CD4-positive, alpha-beta T cell treated with Interferon gamma for 1 hour (primary cell): ENCODE measurements around the gene POMT2.
"Not testable (repeated sequence)": the region's sequence is repeated elsewhere in the genome, so short reads cannot be mapped to it uniquely, and the experiment has no call there.

Experiments used
- DNase-seq: peaks from one replicate; pipeline ENCODE4 v3.0.0-alpha.2; 2020

The POMT2 gene

GRCh38 chr14:77323571-77323970 lies 2.9 kb upstream of the POMT2 start:
- DNase-seq = no peak

- DNase-seq = no peak
These were observed 2.3 kb upstream of the POMT2 start for GRCh38 chr14:77322951-77323350.

GRCh38 chr14:77322250-77322902 lies 1.7 kb upstream of the POMT2 start:
- DNase-seq = no peak

GRCh38 chr14:77319422-77319821 lies 1.3 kb downstream of the POMT2 start:
- DNase-seq = no peak

- DNase-seq = not testable (repeated sequence)
These were observed 1.9 kb downstream of the POMT2 start for GRCh38 chr14:77318756-77319155.

- no peak for DNase-seq
These were observed 2.6 kb downstream of the POMT2 start for GRCh38 chr14:77318006-77318553.

GRCh38 chr14:77316872-77317301 lies 3.8 kb downstream of the POMT2 start:
- no peak for DNase-seq

- no peak for DNase-seq
These were observed 4.5 kb downstream of the POMT2 start for GRCh38 chr14:77316195-77316505.

- no peak for DNase-seq
These were observed 5.9 kb downstream of the POMT2 start for GRCh38 chr14:77314539-77315457.

- no peak for DNase-seq
These were observed 6.6 kb downstream of the POMT2 start for GRCh38 chr14:77314043-77314442.

- DNase-seq = no peak
These were observed 7.3 kb downstream of the POMT2 start for GRCh38 chr14:77313371-77313770.

GRCh38 chr14:77311217-77311616 lies 9.5 kb downstream of the POMT2 start:
- no peak for DNase-seq

GRCh38 chr14:77310026-77310425 lies 10.7 kb downstream of the POMT2 start:
- DNase-seq = no peak

GRCh38 chr14:77309131-77309530 lies 11.6 kb downstream of the POMT2 start:
- no peak for DNase-seq

GRCh38 chr14:77306851-77307496 lies 13.7 kb downstream of the POMT2 start:
- no peak for DNase-seq

GRCh38 chr14:77306416-77306815 lies 14.3 kb downstream of the POMT2 start:
- no peak for DNase-seq

GRCh38 chr14:77305696-77306095 lies 15.0 kb downstream of the POMT2 start:
- no peak for DNase-seq

- no peak for DNase-seq
These were observed 17.1 kb downstream of the POMT2 start for GRCh38 chr14:77303417-77304156.

- DNase-seq = no peak
These were observed 17.8 kb downstream of the POMT2 start for GRCh38 chr14:77302926-77303325.

GRCh38 chr14:77301103-77301502 lies 19.6 kb downstream of the POMT2 start:
- peak; percentile 37 for DNase-seq

- DNase-seq = no peak
These were observed 20.9 kb downstream of the POMT2 start for GRCh38 chr14:77299771-77300170.

- no peak for DNase-seq
These were observed 23.8 kb downstream of the POMT2 start for GRCh38 chr14:77296906-77297305.

- no peak for DNase-seq
These were observed 24.5 kb downstream of the POMT2 start for GRCh38 chr14:77296155-77296554.
